Fibroblast of lung (primary cell): Measurements from ENCODE around the gene NTN4. TPM values are rescaled to one million over a fixed set of nuclear protein-coding genes. Genes with fewer than 3 reads are reported as not detected.

Source experiments
- DNase-seq, 2 donors: peaks; one replicate each; pipeline versions ENCODE4 v3.0.0 to v3.0.0-alpha.2; 2010; ENCODE audit warnings: low read depth in 2 of 2
- H2AFZ ChIP-seq: 2 replicates; pipeline ENCODE4 v1.5.1; 2012; ENCODE audit warnings: low read length, control low read depth, inconsistent platforms
- H3K27ac ChIP-seq: 2 replicates; pipeline ENCODE4 v1.5.1; 2011; ENCODE audit warnings: low read length, control low read depth; ENCODE audit not compliant: insufficient read depth
- H3K27me3 ChIP-seq: 2 replicates; pipeline ENCODE4 v1.5.1; 2011; ENCODE audit warnings: mild to moderate bottlenecking, low read length; ENCODE audit not compliant: control insufficient read depth, insufficient read depth
- H3K36me3 ChIP-seq: 2 replicates; pipeline ENCODE4 v1.5.1; 2011; ENCODE audit warnings: low read length; ENCODE audit not compliant: control insufficient read depth, insufficient read depth
- H3K4me1 ChIP-seq: 2 replicates; pipeline ENCODE4 v1.5.1; 2011; ENCODE audit warnings: low read length; ENCODE audit not compliant: control insufficient read depth, insufficient read depth; ENCODE audit errors: extremely low read depth
- H3K4me2 ChIP-seq: 2 replicates; pipeline ENCODE4 v1.5.1; 2011; ENCODE audit warnings: low read length, control low read depth; ENCODE audit not compliant: insufficient read depth; ENCODE audit errors: extremely low read depth
- H3K4me3 ChIP-seq, 4 experiments: fragments of 200-600 bp in 1 of 4; sonication (generic) in 1 of 4; replicated peaks in 1 of 4; 2 replicates each; pipeline ENCODE4 v1.5.1; 2011 to 2016; ENCODE audit warnings: low read length in 4 of 4, low read depth in 3 of 4, mild to moderate bottlenecking in 3 of 4, control low read depth in 2 of 4, inconsistent platforms in 1 of 4, mixed read lengths in 1 of 4; ENCODE audit not compliant: insufficient read depth in 1 of 4; ENCODE audit errors: control extremely low read depth in 1 of 4
- H3K79me2 ChIP-seq: 2 replicates; pipeline ENCODE4 v1.5.1; 2012; ENCODE audit warnings: mild to moderate bottlenecking, low read length, inconsistent platforms; ENCODE audit not compliant: control insufficient read depth, insufficient read depth
- H3K9ac ChIP-seq: 2 replicates; pipeline ENCODE4 v1.5.1; 2011; ENCODE audit warnings: mild to moderate bottlenecking, low read length, control low read depth; ENCODE audit not compliant: insufficient read depth
- H3K9me3 ChIP-seq: 2 replicates; pipeline ENCODE4 v1.5.1; 2012; ENCODE audit warnings: low read depth, low read length; ENCODE audit not compliant: control insufficient read depth, insufficient read depth
- H4K20me1 ChIP-seq: 2 replicates; pipeline ENCODE4 v1.5.1; 2011; ENCODE audit warnings: low read length; ENCODE audit not compliant: control insufficient read depth, insufficient read depth; ENCODE audit errors: extremely low read depth
- CTCF ChIP-seq, 2 donors: IDR thresholded peaks in 1 of 2; conservative IDR thresholded peaks in 1 of 2; 1 replicate in 1 of 2; 2 replicates in 1 of 2; pipeline ENCODE4 v1.5.1; 2011 to 2012; ENCODE audit warnings: low read length in 2 of 2, control low read depth in 1 of 2, inconsistent platforms in 1 of 2, low read depth in 1 of 2, mild to moderate bottlenecking in 1 of 2
- EZH2 ChIP-seq: IDR thresholded peaks from 2 replicates; pipeline ENCODE4 v1.5.1; 2012; ENCODE audit warnings: low read length, control low read depth, mild to moderate bottlenecking; ENCODE audit errors: missing control alignments
- polyA plus RNA-seq, 2 donors: library from polyadenylated mRNA; depleted of rRNA in 1 of 2; stranded (reverse) in 1 of 2; unstranded in 1 of 2; fragments of >200 nt; gene quantifications; 2 replicates each; pipeline ENCODE4 v1.2.1, GENCODE V29; 2011 to 2012; ENCODE audit warnings: missing spikeins in 1 of 2
- total RNA-seq: library from RNA; depleted of rRNA; stranded (reverse); fragments of >200 nt; gene quantifications from 2 replicates; pipeline ENCODE4 v1.2.1, GENCODE V29; 2014

The NTN4 gene
- total and polyA plus RNA-seq, 2 donors (not counting 1 experiment from before 2014, with no cell fraction given) = 28.6 to 170 TPM

- no peak overlapping the region for H2AFZ ChIP-seq
- no peaks in the 10 kb centered on the region for H4K20me1 ChIP-seq
- no peak overlapping the region for H3K4me2 ChIP-seq
- no peaks in the 10 kb centered on the region for H3K36me3 ChIP-seq
- no peak for DNase-seq
- no peak overlapping the region for H3K9ac ChIP-seq
- no peaks in the 10 kb centered on the region for H3K9me3 ChIP-seq
- H3K4me3 ChIP-seq = no peak overlapping the region
- peaks cover 12% of the 10 kb centered on the region for H3K4me1 ChIP-seq
- H3K27me3 ChIP-seq = no peaks in the 10 kb centered on the region
- TF ChIP-seq CTCF (conservative IDR thresholded peaks at IDR 0.05 in 1 of 2, IDR thresholded peaks at IDR 0.05 in 1 of 2; ENCODE audit: low read depth in 1 of 2, low read length in 2 of 2) (no peak), EZH2 (no peak)
- H3K79me2 ChIP-seq = no peaks in the 10 kb centered on the region
- H3K27ac ChIP-seq = no peak overlapping the region
These were observed 44.0 kb upstream of the NTN4 start for GRCh38 chr12:95834572-95834971.

GRCh38 chr12:95830335-95831089 lies 39.9 kb upstream of the NTN4 start:
- Histone ChIP-seq H3K27ac (no peak overlapping the region), H4K20me1 (no peaks in the 10 kb centered on the region)

GRCh38 chr12:95829395-95829794 lies 38.8 kb upstream of the NTN4 start:
- DNase-seq = no peak
- Histone ChIP-seq H4K20me1 (no peaks in the 10 kb centered on the region), H3K36me3 (no peaks in the 10 kb centered on the region), H3K9me3 (no peaks in the 10 kb centered on the region), H3K27me3 (no peaks in the 10 kb centered on the region), H3K4me1 (no peaks in the 10 kb centered on the region), H3K79me2 (no peaks in the 10 kb centered on the region), H3K9ac (no peak overlapping the region), H3K4me2 (no peak overlapping the region), H3K27ac (no peak overlapping the region), H3K4me3 (no peak overlapping the region), H2AFZ (no peak overlapping the region)
- TF ChIP-seq EZH2 (no peak), CTCF (conservative IDR thresholded peaks at IDR 0.05 in 1 of 2, IDR thresholded peaks at IDR 0.05 in 1 of 2; ENCODE audit: low read depth in 1 of 2, low read length in 2 of 2) (no peak)

More at GRCh38 chr12:95830335-95831089, 39.9 kb upstream of the NTN4 start:
- no peak for DNase-seq
- Histone ChIP-seq H3K27me3 (no peaks in the 10 kb centered on the region), H3K9ac (no peak overlapping the region), H3K79me2 (no peaks in the 10 kb centered on the region), H2AFZ (no peak overlapping the region), H3K4me3 (no peak overlapping the region), H3K36me3 (no peaks in the 10 kb centered on the region), H3K4me2 (no peak overlapping the region), H3K9me3 (no peaks in the 10 kb centered on the region), H3K4me1 (no peaks in the 10 kb centered on the region)
- TF ChIP-seq EZH2 (no peak), CTCF (conservative IDR thresholded peaks at IDR 0.05 in 1 of 2, IDR thresholded peaks at IDR 0.05 in 1 of 2; ENCODE audit: low read depth in 1 of 2, low read length in 2 of 2) (no peak)
